Breast epithelium (tissue), 4 donors: Measurements from ENCODE around the gene PITX2. TPM values are rescaled to one million over a fixed set of nuclear protein-coding genes. Genes with fewer than 3 reads are reported as not detected.

Experiments used
- DNase-seq, 2 donors: peaks; one replicate each; pipeline ENCODE4 v3.0.0-alpha.2; 2019; ENCODE audit warnings: low spot score in 2 of 2
- H3K27ac ChIP-seq, 2 donors: fragments of 200-600 bp; sonication (generic) in 1 of 2; one replicate each; pipeline ENCODE4 v1.5.1; 2016 to 2019; ENCODE audit warnings: mild to moderate bottlenecking in 1 of 2
- H3K27me3 ChIP-seq, 2 donors: fragments of 200-600 bp; sonication (generic) in 1 of 2; one replicate each; pipeline versions ENCODE4 v1.5.1 to v1.6.0; 2017 to 2019; ENCODE audit warnings: control low read depth in 1 of 2, mild to moderate bottlenecking in 1 of 2
- H3K36me3 ChIP-seq: fragments of 200-600 bp; one replicate; pipeline ENCODE4 v1.5.1; 2019
- H3K4me1 ChIP-seq, 2 donors: fragments of 200-600 bp; sonication (generic); one replicate each; pipeline ENCODE4 v1.5.1; 2016 to 2019; ENCODE audit warnings: control low read depth in 1 of 2
- H3K4me3 ChIP-seq, 3 donors: fragments of 200-600 bp; sonication (generic); 1 replicate in 2 of 3; 2 replicates in 1 of 3; pipeline ENCODE4 v1.5.1; 2016 to 2019; ENCODE audit warnings: mild to moderate bottlenecking in 3 of 3, moderate library complexity in 2 of 3
- H3K9me3 ChIP-seq, 2 donors: fragments of 200-600 bp; sonication (generic) in 1 of 2; one replicate each; pipeline ENCODE4 v1.5.1; 2016 to 2019; ENCODE audit warnings: control low read depth in 1 of 2
- POLR2A ChIP-seq: fragments of 450-650 bp; IDR thresholded peaks from one replicate; pipeline ENCODE4 v1.6.1; 2016; ENCODE audit warnings: antibody characterized with exemption, mild to moderate bottlenecking, moderate library complexity
- POLR2AphosphoS5 ChIP-seq, 3 donors: sonication (generic); formaldehyde crosslinking; IDR thresholded peaks; one replicate each; pipeline ENCODE4 v1.6.1; 2017; ENCODE audit warnings: antibody characterized with exemption in 3 of 3
- intact Hi-C: fragments of 100-400 bp; cut with DNase I; formaldehyde crosslinking; loops from one replicate; pipeline ENCODE4 v1.15.1; 2023; ENCODE audit warnings: low total_unique reads
- total RNA-seq, 3 donors: library from RNA; depleted of rRNA; stranded (reverse); fragments of >200 nt; gene quantifications; one replicate each; pipeline ENCODE4 v1.1.0, GENCODE V29; 2016
- TF ChIP-seq, protein P1 (sequence below), 3 donors: fragments of 450-650 bp; IDR thresholded peaks; one replicate each; pipeline ENCODE4 v1.5.1; 2016 to 2017; ENCODE audit warnings: antibody characterized with exemption in 3 of 3, mild to moderate bottlenecking in 3 of 3, moderate library complexity in 3 of 3

The PITX2 gene
- total RNA-seq, 3 donors from 2014 or later: 0.33 to 2.6 TPM; not detected in 1

DNA sequence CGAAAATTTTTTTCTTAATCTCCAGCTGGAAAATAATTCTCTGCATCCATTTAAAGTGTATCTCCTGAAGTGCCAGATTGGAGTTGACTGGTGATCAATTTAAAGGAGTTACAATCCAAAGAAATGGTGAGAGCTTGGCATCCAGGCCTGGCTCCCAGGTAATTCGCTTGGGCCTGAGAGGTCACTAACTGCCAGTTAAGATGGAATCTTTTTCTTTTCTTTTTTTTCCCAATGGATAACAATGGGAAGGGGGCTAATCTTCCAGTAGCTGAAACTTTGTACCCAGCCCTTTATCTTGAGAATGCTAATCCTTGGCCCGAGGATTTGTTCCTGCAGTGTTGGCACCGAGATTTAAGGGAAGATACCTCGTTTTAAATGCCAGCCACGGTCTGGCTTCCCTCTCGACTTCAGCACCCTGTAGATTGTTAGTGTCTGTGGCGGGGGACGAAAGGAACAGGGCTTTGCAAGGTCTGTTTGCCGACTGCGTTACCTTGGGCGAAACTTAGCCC is 13.3 kb upstream of the PITX2 start:
- TF ChIP-seq POLR2A (no peak), POLR2AphosphoS5 (IDR thresholded peaks at IDR 0.05) (no peak)
- TF ChIP-seq, protein P1, sequence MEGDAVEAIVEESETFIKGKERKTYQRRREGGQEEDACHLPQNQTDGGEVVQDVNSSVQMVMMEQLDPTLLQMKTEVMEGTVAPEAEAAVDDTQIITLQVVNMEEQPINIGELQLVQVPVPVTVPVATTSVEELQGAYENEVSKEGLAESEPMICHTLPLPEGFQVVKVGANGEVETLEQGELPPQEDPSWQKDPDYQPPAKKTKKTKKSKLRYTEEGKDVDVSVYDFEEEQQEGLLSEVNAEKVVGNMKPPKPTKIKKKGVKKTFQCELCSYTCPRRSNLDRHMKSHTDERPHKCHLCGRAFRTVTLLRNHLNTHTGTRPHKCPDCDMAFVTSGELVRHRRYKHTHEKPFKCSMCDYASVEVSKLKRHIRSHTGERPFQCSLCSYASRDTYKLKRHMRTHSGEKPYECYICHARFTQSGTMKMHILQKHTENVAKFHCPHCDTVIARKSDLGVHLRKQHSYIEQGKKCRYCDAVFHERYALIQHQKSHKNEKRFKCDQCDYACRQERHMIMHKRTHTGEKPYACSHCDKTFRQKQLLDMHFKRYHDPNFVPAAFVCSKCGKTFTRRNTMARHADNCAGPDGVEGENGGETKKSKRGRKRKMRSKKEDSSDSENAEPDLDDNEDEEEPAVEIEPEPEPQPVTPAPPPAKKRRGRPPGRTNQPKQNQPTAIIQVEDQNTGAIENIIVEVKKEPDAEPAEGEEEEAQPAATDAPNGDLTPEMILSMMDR (IDR thresholded peaks at IDR 0.05): no peak
- H3K27me3 ChIP-seq: peaks cover 10 to 99% of the 10 kb centered on the region in 2 donors
- H3K27ac ChIP-seq: no peak overlapping the region
- peaks cover 6 to 7% of the 10 kb centered on the region in 2 donors for H3K4me1 ChIP-seq
- no peaks in the 10 kb centered on the region for H3K9me3 ChIP-seq
- intact Hi-C loops: loop anchor here (1.0 to 10.0 kb wide), 2 partner anchors 26 to 649 kb away; no protein-coding TSS in a partner anchor
- DNase-seq: no peak
- no peaks in the 10 kb centered on the region for H3K36me3 ChIP-seq
- H3K4me3 ChIP-seq: peak overlapping the region; percentile 24 to 62 (median 40)

DNA sequence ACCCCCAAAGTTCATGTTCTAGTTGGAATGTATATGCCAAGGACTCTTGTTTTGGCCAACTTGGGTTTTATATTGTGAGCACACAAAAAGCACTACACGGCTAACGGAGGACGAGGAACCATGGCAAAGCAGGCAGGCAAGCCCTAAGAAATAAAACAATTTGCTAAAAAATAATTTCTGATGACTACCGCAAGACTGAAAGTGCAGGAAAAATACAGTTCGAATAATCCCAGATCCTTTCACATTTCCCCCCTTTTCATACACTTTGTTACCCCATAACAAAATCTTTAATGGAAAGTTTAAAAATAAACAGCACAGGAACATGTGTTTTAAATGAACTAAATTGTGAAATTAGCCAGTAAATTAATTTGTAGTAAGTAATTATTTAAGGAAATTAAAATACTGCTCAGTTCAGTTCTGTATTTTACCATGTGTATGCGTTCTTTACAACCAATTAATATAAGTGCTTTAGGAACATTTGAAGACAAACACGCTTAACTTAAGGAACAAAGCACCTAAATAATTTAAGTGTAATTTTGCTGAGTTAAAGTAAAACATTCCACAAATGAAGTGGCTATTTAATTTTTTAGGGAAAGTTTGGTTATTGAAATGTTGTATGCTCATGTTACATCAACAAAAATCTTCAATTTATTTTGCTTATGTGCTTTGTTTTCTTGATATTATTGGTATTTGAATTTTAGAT is 12.4 kb upstream of the PITX2 start:
- peaks cover 10 to 99% of the 10 kb centered on the region in 2 donors for H3K27me3 ChIP-seq
- H3K4me3 ChIP-seq: no peak overlapping the region
- H3K36me3 ChIP-seq: no peaks in the 10 kb centered on the region
- no peaks in the 10 kb centered on the region for H3K9me3 ChIP-seq
- TF ChIP-seq, protein P1 (IDR thresholded peaks at IDR 0.05): no peak
- TF ChIP-seq POLR2AphosphoS5 (IDR thresholded peaks at IDR 0.05) (no peak), POLR2A (no peak)
- DNase-seq: no peak
- intact Hi-C loops: loop anchor here (10.0 kb wide), 1 partner anchor 649 kb away; no protein-coding TSS in a partner anchor
- no peak overlapping the region for H3K27ac ChIP-seq
- H3K4me1 ChIP-seq: peaks cover 6 to 7% of the 10 kb centered on the region in 2 donors

DNA sequence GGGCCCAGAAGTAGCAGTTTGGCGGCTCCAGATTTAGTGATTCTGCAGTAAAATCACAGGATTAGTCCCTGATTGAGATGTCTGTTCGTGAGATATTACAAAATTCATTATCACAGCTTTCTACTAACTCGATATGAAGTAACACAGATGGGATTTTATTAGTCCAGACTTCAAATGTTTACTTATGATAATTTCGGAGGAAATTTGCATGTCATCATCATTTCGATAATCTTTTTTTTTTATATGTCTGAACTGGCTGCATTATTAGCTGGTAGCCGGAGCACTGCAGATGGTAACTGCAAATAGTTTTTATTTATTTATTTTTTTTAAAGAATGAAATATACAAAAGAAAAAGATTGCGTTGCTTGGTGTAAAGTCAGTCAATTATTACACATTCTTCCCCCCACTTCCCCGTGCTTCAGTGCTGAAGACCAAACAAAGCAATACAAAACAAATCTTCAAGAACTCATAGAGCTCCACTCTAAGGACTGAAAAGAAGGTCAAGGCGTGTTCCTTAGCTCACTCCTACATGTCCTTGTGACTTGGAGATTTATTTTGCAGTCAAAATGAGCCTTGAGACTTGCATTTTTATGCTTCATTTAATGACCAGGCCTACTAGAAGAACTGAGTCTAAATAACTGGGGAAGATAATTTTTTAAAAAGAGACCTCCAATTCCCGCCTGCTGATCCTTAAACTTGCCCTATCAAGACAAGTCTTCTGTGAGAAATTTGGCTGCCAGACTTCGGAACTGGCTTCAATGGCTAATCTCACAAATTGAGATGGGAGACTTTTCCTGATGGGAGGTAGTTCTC is 11.7 kb upstream of the PITX2 start:
- DNase-seq: no peak
- peaks cover 10 to 99% of the 10 kb centered on the region in 2 donors for H3K27me3 ChIP-seq
- no peak overlapping the region for H3K27ac ChIP-seq
- intact Hi-C loops: loop anchor here (10.0 kb wide), 1 partner anchor 650 kb away; no protein-coding TSS in a partner anchor
- TF ChIP-seq POLR2A (no peak), POLR2AphosphoS5 (IDR thresholded peaks at IDR 0.05) (no peak)
- TF ChIP-seq, protein P1 (IDR thresholded peaks at IDR 0.05): no peak
- peaks cover 6 to 7% of the 10 kb centered on the region in 2 donors for H3K4me1 ChIP-seq
- H3K9me3 ChIP-seq: no peaks in the 10 kb centered on the region
- no peak overlapping the region for H3K4me3 ChIP-seq
- no peaks in the 10 kb centered on the region for H3K36me3 ChIP-seq

DNA sequence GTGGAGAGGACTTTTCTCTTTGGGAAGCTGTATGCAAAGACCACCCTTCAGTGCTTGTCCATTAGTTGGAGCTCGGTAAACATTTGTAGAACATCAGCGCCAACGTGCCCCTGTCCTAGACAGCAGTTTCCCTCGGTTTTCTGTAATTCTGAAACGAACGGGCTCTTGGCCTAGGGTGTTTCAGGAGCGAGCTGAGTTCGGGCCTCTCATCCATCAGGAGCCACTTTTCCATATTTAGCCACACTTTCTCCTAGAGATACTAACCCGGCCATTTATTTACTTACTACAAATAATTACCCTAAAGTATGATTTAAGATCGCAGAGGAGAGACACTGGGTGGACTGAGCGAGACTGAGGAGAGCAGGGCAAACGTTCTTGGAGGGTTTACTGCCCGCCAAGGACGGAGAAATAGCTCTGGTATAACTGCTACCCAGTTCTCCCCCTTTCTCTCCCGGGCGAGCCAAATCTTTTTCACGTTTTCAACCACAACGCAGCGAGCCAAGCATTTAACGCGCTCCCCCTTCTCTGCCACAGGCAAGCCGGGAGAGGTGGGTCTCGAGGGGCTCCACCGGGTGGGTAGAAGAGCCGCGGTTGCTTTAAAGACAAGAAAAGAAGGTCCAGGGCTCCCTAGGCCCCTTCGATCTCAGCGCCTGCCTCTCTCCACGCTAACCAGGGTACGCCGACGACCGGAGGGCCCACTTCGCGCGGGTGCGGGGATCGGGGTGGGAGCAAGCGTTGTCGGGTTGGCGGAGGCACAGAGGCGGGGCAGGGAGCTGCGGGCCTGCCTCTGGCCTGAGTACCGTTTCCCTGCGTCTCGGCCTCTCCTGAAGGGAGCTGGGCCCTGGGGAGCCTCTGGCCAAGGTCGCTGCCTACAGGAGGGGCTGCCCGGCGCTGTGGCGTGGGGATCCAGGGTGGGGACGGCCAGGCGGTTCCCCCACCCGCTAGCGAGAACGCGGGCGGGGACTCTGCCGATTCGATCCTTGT is 10.8 kb upstream of the PITX2 start:
- peaks cover 13 to 99% of the 10 kb centered on the region in 2 donors for H3K27me3 ChIP-seq

More for the DNA sequence above, 10.8 kb upstream of the PITX2 start:
- H3K4me3 ChIP-seq: no peak overlapping the region
- intact Hi-C loops: loop anchor here (10.0 kb wide), 1 partner anchor 651 kb away; no protein-coding TSS in a partner anchor
- TF ChIP-seq POLR2AphosphoS5 (IDR thresholded peaks at IDR 0.05) (no peak), POLR2A (no peak)
- TF ChIP-seq, protein P1 (IDR thresholded peaks at IDR 0.05): no peak
- DNase-seq: no peak
- H3K36me3 ChIP-seq: no peaks in the 10 kb centered on the region
- H3K27ac ChIP-seq: no peak overlapping the region
- peaks cover 6 to 7% of the 10 kb centered on the region in 2 donors for H3K4me1 ChIP-seq
- no peaks in the 10 kb centered on the region for H3K9me3 ChIP-seq
